Activated T-cell treated with anti-CD3 and anti-CD28 coated beads, Interleukin-2, amount 50 U/mL, for 48 hours (primary cell): Measurements from ENCODE around the gene TPO.
"Not testable (repeated sequence)": the region's sequence is repeated elsewhere in the genome, so short reads cannot be mapped to it uniquely, and the experiment has no call there.

Experiments
- DNase-seq, 2 experiments: peaks; one replicate each; pipeline ENCODE4 v3.0.0-alpha.2; 2020

Gene TPO

DNA sequence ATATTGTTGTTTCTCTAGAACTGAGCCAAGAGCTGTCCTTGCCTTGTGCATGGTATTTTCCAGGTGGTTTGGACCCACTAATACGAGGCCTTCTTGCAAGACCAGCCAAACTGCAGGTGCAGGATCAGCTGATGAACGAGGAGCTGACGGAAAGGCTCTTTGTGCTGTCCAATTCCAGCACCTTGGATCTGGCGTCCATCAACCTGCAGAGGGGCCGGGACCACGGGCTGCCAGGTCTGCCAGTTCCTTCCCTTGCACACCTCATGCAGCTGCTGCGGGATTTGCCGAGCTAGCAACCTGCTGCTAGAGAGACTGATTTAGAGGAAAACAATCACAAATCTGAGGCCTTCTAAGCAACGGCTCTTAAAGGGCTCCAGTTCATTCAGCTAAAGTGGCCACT lies 74.5 kb downstream of the TPO start:
- DNase-seq, result no peak

DNA sequence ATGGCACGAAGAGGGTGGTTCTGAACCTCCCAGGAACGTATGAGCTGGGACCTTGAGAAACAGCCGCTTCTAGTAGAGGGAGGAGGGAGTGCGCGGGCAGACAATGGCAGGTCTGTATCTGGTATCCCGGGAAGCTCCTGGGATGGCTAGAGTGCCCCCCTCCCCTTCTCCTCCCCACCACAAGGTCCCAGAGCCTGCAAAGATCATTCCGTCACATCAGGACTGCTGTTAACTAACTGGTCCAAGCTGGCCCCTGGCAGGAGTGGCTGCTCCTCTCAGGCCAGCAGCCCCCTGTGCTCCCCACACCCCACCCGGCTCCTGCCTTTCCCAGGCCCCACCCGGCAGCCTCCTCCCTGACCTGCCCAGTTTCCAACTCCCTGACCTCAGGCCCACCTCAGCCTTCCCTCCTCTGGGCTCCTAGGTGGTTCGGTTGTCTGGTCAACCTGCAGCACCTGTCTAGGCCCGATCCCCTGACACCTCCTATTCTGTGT lies 75.0 kb downstream of the TPO start:
- no peak for DNase-seq

DNA sequence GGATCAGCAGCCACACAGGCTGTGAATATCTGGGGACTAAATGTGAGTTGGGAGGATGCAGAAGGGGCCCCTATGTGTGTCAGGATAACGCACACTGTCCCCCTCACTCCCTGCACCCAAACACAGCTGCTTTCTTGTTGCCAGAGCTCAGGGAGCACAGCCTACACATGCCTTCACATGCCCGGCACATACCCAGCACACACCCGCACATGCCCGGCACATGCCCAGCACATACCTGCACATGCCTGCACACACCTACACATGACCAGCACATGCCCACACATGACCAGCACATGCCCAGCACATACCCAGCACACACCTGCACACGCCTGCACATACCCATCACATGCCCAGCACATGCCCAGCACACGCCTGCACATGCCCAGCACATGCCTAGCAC lies 75.6 kb downstream of the TPO start:
- DNase-seq, result no peak

DNA sequence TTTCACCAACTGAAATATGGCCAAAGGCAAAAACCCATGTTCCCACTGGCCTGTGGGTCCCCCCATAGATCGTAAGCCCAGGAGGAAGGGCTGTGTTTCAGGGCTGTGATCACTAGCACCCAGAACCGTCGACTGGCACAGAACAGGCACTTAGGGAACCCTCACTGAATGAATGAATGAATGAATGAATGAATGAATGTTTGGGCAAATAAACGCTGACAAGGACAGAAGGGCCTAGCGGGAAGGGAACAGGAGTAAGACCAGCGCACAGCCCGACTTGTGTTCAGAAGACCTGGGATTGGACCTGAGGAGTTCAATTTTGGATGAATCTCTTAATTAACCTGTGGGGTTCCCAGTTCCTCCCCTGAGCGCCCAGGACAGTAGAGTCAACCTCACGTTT lies 76.2 kb downstream of the TPO start:
- DNase-seq, result no peak

DNA sequence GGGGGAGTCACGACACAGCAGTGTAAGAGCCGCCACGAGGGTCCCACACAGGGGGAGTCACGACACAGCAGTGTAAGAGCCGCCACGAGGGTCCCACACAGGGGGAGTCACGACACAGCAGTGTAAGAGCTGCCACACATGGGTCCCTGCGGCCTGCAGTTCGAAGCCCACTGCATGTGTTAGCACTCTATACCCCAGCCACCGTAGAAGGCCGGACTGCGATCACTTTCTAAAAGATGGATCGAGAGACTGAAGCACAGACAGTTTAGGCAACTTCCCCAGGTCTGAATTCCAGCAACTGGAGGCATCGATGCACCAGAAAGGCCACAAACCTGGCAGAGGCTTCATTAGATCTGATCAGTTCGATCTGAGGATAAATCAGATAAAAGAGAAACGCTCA lies 77.1 kb downstream of the TPO start:
- not testable (repeated sequence) for DNase-seq

DNA sequence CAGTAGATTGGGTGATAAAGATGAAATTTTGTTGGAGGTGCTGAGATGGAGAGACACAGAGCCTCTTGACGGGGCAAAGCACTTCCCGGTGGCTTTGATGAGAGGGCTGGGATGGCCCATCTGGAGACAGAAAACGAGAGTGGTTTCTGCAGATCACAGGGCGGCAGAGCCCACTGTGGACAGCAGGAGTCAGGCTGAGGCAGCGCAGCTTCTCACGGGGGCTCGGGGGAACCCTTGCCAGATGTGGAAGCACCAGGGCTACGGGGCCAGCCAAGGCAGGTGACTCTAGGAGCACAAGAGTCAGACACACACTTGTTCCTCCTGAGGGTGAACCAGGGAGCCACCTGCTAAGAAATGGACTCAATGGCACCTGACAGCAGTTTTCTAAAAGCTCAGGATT lies 78.5 kb downstream of the TPO start:
- DNase-seq, result no peak

DNA sequence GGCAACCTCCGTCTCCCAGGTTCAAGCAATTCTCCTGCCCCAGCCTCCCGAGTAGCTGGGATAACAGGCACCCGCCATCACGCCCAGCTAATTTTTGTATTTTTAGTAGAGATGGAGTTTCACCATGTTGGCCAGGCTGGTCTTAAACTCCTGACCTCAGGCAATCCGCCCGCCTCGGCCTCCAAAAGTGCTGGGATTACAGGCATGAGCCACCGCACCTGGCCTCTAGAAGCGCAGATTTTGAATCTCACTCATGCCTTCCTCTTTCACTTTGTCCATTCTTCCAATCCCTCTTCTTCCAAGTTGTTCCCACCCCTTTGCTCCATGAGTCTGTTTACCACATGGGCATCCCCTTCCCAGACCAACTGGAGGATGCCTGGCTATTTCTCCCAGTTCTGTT lies 79.0 kb downstream of the TPO start:
- DNase-seq, result not testable (repeated sequence)

DNA sequence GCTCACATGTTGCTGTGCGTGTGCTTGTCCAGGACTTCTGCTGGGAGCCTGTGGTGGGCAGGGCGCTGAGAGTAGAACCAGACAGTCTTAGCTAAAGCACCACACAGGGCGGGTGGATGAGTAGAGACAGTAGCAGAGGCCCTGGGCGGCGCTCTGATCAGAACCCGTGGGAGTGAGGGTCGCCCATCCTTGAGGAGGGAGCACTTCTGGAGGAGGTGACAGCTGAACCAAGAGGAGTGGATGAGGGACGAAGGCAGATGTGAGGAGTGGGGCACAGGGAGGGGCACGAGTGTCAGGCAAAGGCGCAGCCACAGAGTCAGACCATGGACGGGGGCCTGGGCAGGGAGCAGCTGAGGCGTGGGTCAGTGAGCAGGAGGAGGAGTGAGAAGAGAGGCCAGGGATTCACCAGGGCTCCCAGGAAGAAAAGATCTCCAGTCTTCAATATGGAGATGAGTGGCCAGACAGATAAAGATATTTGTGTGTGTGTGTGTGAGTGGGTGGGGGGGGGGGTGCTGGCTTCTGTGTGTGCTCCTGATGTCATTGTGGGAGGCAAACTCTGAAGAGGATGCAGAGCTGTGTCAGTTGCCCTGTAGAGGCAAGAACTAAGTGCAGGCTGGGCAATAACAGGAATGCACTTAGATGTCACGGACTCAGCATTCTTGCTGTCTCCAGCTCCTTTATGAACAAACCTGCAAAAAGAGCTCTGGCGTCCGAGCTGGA lies 79.6 kb downstream of the TPO start:
- no peak for DNase-seq

DNA sequence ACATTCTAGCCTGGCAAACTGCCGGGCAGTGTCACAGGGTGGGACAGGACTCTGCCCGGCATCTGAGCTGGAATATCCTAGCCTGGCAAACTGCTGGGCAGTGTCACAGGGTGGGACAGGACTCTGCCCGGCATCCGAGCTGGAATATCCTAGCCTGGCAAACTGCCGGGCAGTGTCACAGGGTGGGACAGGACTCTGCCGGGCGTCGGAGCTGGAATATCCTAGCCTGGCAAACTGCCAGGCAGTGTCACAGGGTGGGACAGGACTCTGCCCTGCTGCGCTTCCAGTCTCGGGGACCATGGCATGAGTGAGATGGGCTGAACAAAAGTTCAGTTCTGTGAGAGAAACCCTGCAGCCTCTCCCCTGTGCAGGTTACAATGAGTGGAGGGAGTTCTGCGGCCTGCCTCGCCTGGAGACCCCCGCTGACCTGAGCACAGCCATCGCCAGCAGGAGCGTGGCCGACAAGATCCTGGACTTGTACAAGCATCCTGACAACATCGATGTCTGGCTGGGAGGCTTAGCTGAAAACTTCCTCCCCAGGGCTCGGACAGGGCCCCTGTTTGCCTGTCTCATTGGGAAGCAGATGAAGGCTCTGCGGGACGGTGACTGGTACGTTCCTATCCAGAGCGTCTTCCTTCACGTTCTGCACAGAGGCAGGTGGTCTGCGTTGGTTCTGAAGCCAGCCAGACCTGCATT lies 80.3 kb downstream of the TPO start:
- DNase-seq, result no peak

- DNase-seq, result no peak
Observed at GRCh38 chr2:1494257-1494656, 81.0 kb downstream of the TPO start.

DNA sequence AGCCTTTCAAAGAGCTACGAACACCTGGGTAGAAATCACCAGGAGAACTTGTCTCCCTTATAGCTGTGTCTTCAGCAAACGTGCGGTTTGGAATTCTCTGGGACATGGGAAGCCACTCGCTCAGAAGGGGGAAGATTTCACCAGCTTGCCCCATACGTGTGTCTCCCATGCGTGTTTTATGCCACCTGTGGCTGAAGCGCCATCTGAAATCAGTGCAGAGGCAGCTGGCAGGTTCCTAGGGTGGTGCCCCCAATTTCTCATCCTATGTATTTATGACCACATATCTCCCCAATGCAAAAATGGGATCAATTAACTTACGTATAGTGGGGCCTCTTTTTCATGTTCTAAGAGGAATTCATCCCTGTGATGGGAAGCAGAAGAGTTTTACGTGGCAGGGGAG lies 81.6 kb downstream of the TPO start:
- DNase-seq, result no peak

DNA sequence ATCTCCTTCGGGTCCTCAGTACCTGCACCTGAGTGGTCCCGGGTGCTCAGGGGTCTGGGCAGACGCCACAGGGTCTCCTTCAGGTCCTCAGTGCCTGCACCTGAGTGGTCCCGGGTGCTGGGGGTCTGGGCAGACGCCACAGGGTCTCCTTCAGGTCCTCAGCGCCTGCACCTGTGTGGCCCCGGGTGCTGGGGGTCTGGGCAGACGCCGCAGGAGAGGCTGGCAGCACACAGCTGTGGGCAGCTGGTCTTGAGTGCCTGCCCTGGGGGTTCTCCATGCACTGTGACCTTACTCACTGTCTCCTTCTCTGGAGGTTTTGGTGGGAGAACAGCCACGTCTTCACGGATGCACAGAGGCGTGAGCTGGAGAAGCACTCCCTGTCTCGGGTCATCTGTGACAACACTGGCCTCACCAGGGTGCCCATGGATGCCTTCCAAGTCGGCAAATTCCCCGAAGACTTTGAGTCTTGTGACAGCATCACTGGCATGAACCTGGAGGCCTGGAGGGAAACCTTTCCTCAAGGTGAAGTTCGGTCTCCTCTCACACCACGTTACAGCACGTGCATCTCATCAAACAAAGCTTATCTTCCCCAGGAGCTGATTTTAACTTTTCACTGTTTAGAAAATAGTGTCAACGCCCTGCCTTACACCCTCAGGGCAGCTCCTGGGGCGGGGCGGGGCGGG lies 82.6 kb downstream of the TPO start:
- no peak for DNase-seq

DNA sequence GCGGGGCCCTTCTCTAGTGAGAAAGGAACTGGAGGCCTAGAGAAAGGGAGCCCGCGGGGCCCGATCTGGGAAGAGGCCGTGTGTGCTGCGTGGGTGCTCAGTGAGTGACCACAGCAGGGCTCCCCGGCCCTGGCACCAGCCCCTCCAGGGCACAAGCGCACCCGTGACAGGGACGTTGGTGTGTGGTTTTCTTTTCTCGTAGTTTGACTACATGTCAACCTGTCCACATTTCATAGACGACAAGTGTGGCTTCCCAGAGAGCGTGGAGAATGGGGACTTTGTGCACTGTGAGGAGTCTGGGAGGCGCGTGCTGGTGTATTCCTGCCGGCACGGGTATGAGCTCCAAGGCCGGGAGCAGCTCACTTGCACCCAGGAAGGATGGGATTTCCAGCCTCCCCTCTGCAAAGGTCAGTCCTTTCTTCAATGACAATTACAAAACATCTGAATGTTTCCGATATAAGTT lies 83.1 kb downstream of the TPO start:
- no peak for DNase-seq

- no peak for DNase-seq
Observed at GRCh38 chr2:1497122-1497611, 83.9 kb downstream of the TPO start.

GRCh38 chr2:1498176-1498575 lies 84.9 kb downstream of the TPO start:
- no peak for DNase-seq

- no peak for DNase-seq
Observed at GRCh38 chr2:1499033-1499795, 86.0 kb downstream of the TPO start.

DNA sequence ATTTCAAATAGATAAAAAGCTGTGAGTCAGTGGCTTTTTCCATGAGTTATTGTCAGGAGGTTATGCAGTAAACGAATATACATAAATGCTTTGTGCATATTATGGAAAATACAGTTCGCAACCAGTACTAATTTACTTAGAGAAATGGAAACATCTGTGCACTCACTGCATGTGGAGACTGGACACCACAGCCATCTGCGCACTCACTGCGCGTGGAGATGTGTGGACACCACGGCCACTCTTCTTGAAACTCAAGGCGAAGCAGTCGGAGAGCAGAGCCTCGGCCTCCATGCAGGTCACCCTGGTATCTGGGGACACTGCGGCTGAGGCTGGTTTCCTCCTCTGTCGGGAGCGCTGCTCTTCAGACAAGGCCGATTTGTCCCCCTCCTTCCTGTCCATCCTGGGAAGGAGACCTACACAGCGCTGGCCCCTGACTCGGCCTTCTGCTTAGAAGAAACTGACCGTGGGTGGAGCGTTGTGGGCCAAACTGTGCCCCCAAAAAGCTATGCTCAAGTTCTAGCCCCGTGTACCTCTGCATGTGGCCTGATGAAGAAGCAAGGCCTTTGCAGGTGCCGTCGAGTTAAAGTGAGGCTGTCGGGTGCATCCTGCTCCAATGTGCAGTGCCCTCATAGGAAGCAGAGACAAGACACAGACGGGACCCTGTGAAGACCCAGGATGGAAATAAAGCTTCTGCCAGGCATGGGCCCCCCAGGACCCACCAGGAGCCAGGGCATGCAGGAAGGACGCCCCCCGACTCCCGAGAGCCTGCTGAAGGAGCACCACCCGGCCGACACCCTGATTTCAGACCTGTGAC lies 88.0 kb downstream of the TPO start:
- no peak for DNase-seq

DNA sequence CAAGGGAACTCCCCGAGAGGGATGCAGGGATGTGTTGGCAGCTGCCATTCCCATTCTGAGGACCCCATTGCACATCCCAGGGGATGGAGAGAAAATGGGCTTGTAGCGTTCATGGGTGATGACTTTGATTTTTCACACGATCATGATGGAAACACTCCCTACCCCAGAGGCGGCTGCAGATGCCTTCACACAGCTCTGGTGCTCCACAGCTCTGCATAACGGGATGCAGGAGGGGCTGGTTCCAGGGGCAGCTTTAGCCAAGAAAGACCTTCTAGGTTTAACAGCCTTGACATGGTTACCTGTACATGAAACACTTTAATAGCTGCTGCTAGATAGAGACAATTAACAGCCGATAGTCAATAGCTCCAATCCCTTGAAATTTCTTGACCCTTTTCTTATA lies 88.7 kb downstream of the TPO start:
- no peak for DNase-seq

GRCh38 chr2:1502891-1503304 lies 89.6 kb downstream of the TPO start:
- DNase-seq, result no peak

DNA sequence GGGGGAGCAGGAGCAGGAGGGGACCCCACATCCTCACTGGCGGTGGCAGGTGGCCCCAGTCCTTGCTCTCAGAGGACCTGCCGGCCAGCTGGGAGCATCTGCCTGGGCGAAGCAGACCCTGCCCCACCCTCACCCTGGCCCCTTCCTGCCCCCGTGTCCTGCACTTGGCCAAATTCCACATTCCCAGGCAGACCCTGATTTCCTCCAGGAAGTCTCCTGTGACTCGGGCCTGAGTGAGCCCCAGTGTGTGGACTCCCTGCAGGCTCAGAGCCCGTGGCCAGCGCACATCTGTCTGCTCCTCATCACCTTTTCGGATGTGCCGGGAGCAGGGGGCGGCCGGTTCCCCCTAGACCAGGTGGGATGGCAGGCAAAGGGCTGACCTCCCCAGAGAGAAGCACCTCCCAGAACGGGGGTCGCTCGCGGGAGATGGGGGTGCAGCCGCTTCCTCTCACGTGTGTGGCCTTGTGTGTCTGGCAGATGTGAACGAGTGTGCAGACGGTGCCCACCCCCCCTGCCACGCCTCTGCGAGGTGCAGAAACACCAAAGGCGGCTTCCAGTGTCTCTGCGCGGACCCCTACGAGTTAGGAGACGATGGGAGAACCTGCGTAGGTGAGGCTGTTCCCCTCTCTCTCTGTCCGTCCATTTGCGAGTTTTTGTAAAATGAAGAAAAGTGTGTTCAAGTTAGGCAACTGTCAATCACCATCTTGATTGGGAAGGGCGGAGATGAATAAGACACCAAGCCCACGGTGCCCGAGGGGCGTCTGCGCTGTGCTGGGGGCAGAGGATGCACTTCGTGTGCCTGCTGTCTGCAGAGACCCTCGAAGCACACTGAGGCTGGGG lies 90.4 kb downstream of the TPO start:
- no peak for DNase-seq

DNA sequence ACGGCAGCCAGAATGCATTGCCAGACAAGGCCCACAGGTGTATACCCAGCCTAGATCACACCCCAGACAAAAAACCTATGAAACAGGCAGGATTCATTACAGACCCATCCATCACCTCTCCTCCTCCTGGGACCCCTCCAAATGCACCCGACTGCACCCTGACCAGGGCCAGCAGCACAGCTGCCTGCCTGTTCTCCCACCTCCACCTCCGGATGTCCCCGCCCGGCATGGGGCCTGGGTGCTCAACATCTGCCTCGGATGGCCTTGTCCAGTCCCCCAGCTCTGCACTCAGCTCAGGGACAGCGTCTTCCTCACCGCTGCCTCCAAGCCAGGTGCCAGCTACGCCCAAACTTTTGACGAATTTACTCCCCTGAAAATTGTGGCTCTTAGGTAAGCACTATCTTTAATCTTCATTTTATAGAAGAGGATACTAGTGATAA lies 91.1 kb downstream of the TPO start:
- DNase-seq, result no peak
